Left ventricle myocardium superior (tissue), 1 donor: ENCODE results near the gene EEF1AKMT2. TPM values are rescaled to one million over a fixed set of nuclear protein-coding genes. Genes with fewer than 3 reads are reported as not detected.

Experiments
- ATAC-seq: fragments of 200-7000 bp; cut with Tn5 transposase; one replicate; pipeline ENCODE4 v1.9.1; 2020; ENCODE audit warnings: mild to moderate bottlenecking, moderate library complexity
- DNase-seq: peaks from one replicate; pipeline ENCODE4 v3.0.0-alpha.2; 2020
- intact Hi-C: fragments of 100-400 bp; cut with micrococcal nuclease; formaldehyde crosslinking; loops from one replicate; pipeline ENCODE4 v1.11.0; 2022
- total RNA-seq: library from RNA; stranded (reverse); fragmentation: NEBNext Ultra II Directional; extraction: Animal tissue kit (Norgen Biotek cat#: 25700); gene quantifications from one replicate; pipeline ENCODE4 v1.2.1, GENCODE V29; 2021
- donor health status: DM: no; HTN: yes; CAD: no; lungs with severe emphysema.

The EEF1AKMT2 gene
- total RNA-seq, 1 donor from 2014 or later: 13.7 TPM

GRCh38 chr10:124710266-124710881 is 81.3 kb downstream of the EEF1AKMT2 start:
- ATAC-seq (no peak), DNase-seq (no peak)
- intact Hi-C loops: no loop called here

GRCh38 chr10:124709861-124710260 is 81.8 kb downstream of the EEF1AKMT2 start:
- peak; percentile 62 for ATAC-seq
- intact Hi-C loops: no loop called here
- peak; percentile 78 for DNase-seq

DNA sequence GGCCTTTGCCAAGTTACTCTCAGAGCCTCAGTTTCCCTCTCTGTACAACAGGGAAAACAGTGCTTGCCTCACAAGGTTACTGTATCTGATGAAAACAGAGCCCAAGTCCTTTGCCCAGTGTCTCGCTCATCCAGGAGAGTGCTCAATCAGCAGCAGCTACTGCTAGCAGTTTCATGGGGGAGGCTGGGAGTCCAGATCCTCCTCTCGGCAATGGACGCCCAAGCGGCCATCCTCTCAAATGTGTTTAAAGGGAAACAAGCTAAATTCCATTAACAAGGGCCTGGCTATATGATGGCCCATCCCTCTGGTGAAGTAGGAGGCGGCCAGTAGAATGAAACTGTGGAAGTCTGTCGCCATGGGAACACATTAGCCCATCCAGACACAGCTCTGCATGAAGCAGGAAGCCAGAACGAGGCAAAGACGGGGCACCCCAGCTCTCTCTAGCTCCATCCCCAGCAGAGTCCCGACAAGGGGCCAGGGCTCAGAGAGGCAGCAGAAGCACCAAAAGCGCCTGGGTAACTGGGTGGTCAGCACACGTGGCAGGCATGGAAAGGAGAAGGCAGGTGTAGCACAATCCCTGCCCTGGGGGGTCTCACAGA is 82.7 kb downstream of the EEF1AKMT2 start:
- no peak for DNase-seq
- intact Hi-C loops: no loop called here
- ATAC-seq: no peak

DNA sequence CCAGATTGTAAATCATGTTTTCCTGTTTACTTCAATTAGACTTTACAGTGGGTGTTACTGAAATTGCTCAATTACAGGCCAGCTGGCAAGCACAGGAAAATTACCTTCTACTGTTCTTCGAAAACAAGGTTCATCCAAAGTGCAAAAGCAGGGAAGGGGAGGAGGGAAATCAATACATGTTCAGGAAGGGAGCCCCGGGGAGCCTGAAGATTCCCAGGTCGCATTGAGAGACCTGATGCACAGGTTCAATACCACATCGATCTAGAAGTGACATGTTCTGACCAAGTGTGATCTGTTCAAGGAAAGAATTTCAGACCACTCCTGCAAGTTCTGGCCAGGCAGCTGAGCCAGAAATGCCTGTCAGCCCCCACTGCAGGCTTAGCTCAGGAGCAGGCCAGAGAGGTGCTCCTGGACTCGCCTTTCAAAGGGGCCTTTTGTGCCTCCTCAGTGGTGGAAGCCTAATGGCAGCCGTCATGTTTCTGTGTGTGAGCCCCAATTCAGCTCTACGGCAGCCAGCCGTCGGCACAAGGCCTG is 83.4 kb downstream of the EEF1AKMT2 start:
- DNase-seq (no peak), ATAC-seq (no peak)
- intact Hi-C loops: no loop called here

Other genes with a start within 250 kb of the EEF1AKMT2 start
- gene FAM53B, start 47.5 kb downstream of the EEF1AKMT2 start, total RNA-seq: 45.3 TPM
- gene ABRAXAS2, start 9.9 kb upstream of the EEF1AKMT2 start, total RNA-seq: 13.8 TPM
- 25.3 TPM for gene ZRANB1, start 150.2 kb upstream of the EEF1AKMT2 start, total RNA-seq